ENCODE data around the gene SDK1.

DNA sequence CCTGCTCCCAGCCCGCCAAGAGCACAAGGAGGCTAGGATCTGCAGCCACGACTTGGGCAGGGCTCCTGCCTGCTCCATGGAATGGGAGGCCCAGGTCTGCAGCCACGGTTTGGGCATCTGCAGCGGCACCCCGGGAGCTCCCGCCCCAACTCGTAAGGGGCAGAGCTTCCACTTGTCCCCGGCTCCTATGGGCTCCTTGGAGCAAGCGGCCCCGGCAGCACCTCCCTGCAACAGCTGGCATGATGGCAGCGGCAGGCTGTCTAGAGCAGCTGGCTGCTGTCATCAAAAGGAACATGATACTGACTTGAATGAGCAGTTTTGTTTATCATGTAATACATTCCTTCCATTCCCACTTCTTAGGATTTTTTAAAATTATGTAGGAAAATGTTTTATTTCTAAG lies 697.0 kb downstream of the SDK1 start:
- TF ChIP-seq, protein P1, sequence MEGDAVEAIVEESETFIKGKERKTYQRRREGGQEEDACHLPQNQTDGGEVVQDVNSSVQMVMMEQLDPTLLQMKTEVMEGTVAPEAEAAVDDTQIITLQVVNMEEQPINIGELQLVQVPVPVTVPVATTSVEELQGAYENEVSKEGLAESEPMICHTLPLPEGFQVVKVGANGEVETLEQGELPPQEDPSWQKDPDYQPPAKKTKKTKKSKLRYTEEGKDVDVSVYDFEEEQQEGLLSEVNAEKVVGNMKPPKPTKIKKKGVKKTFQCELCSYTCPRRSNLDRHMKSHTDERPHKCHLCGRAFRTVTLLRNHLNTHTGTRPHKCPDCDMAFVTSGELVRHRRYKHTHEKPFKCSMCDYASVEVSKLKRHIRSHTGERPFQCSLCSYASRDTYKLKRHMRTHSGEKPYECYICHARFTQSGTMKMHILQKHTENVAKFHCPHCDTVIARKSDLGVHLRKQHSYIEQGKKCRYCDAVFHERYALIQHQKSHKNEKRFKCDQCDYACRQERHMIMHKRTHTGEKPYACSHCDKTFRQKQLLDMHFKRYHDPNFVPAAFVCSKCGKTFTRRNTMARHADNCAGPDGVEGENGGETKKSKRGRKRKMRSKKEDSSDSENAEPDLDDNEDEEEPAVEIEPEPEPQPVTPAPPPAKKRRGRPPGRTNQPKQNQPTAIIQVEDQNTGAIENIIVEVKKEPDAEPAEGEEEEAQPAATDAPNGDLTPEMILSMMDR (IDR thresholded peaks at IDR 0.05) = no peak
- no peak for TF ChIP-seq POLR2A (IDR thresholded peaks at IDR 0.05)
